Astrocyte of the spinal cord (primary cell): ENCODE data around the gene SAYSD1.

Experiments used
- DNase-seq: peaks from one replicate; pipeline ENCODE4 v3.0.0; 2011; ENCODE audit warnings: low read depth, low spot score
- H3K4me3 ChIP-seq: 2 replicates; pipeline ENCODE4 v1.5.1; 2011; ENCODE audit warnings: low read depth, mild to moderate bottlenecking, low read length, moderate library complexity
- CTCF ChIP-seq: IDR thresholded peaks from 2 replicates; pipeline ENCODE4 v1.5.1; 2012; ENCODE audit warnings: low read depth, mild to moderate bottlenecking, low read length, inconsistent platforms
- in situ Hi-C: cut with HindIII; loops from 2 replicates; pipeline ENCODE4 v1.10.0; 2017; ENCODE audit warnings: low sequenced_read_pairs

The SAYSD1 gene

GRCh38 chr6:39061588-39061987 is 53.4 kb downstream of the SAYSD1 start:
- no peak overlapping the region for H3K4me3 ChIP-seq
- in situ Hi-C loops = no loop called here
- no peak for TF ChIP-seq CTCF
- DNase-seq = no peak

- no peak for TF ChIP-seq CTCF
- no peak for DNase-seq
- H3K4me3 ChIP-seq = no peak overlapping the region
- in situ Hi-C loops = no loop called here
These were observed 53.8 kb downstream of the SAYSD1 start for GRCh38 chr6:39061182-39061581.

- in situ Hi-C loops = no loop called here
- no peak for DNase-seq
- TF ChIP-seq CTCF = no peak
These were observed 54.4 kb downstream of the SAYSD1 start for GRCh38 chr6:39060467-39061160.

GRCh38 chr6:39059496-39060310 is 55.3 kb downstream of the SAYSD1 start:
- TF ChIP-seq CTCF = no peak
- no peak overlapping the region for H3K4me3 ChIP-seq
- no peak for DNase-seq
- in situ Hi-C loops = no loop called here

More at GRCh38 chr6:39060467-39061160, 54.4 kb downstream of the SAYSD1 start:
- H3K4me3 ChIP-seq = no peak overlapping the region

GRCh38 chr6:39058471-39059147 is 56.4 kb downstream of the SAYSD1 start:
- in situ Hi-C loops = no loop called here
- no peak overlapping the region for H3K4me3 ChIP-seq
- no peak for TF ChIP-seq CTCF
- DNase-seq = no peak

GRCh38 chr6:39057251-39058155 is 57.5 kb downstream of the SAYSD1 start:
- TF ChIP-seq CTCF = no peak
- H3K4me3 ChIP-seq = no peak overlapping the region
- DNase-seq = no peak
- in situ Hi-C loops = no loop called here
